BLaER1 (cell line): ENCODE results near the gene MSRB3.
"Not testable (repeated sequence)": the region's sequence is repeated elsewhere in the genome, so short reads cannot be mapped to it uniquely, and the experiment has no call there.

ENCODE experiments used
- H3K27ac ChIP-seq: shearing (Covaris generic); formaldehyde crosslinking; 2 replicates; pipeline ENCODE4 v1.8.1; 2022
- H3K27me3 ChIP-seq: shearing (Covaris generic); formaldehyde crosslinking; 2 replicates; pipeline ENCODE4 v1.8.1; 2022
- H3K36me3 ChIP-seq: shearing (Covaris generic); formaldehyde crosslinking; 2 replicates; pipeline ENCODE4 v1.8.1; 2022
- H3K4me1 ChIP-seq: shearing (Covaris generic); formaldehyde crosslinking; 2 replicates; pipeline ENCODE4 v1.8.1; 2022
- H3K4me2 ChIP-seq: shearing (Covaris generic); formaldehyde crosslinking; 2 replicates; pipeline ENCODE4 v1.8.1; 2022
- H3K4me3 ChIP-seq: shearing (Covaris generic); formaldehyde crosslinking; 2 replicates; pipeline ENCODE4 v1.8.1; 2022
- H3K9ac ChIP-seq: shearing (Covaris generic); formaldehyde crosslinking; 2 replicates; pipeline ENCODE4 v1.8.1; 2022
- H3K9me3 ChIP-seq: shearing (Covaris generic); formaldehyde crosslinking; 2 replicates; pipeline ENCODE4 v1.8.1; 2022
- H4K20me1 ChIP-seq: shearing (Covaris generic); formaldehyde crosslinking; 2 replicates; pipeline ENCODE4 v1.8.1; 2022
- Cebpa-rat ChIP-seq: shearing (Covaris generic); IDR thresholded peaks from 2 replicates; pipeline ENCODE4 v1.8.1; 2022

The MSRB3 gene

DNA sequence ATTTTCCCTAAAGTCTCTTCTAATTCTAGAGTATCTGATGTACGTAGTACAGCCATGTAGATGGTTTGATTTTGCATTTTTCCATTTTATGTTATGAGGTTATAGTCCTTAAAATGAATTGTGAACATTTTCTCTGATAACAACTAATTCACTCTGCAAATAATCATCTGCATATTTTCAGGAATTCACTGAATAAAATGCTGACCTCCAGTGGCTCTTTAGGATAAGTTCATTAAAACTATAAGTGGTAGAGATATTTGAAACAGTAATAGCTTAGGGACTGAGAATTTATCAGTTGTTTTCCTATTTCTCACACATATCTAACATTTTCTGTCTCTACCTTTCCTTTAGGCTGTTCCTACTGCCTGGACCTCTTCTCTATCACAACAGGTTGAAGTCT, 4.4 kb downstream of the MSRB3 start:
- no peak overlapping the region for H3K9ac ChIP-seq
- no peak overlapping the region for H3K4me3 ChIP-seq
- H4K20me1 ChIP-seq: peaks cover 13% of the 10 kb centered on the region; the same call in 1 of the 2 replicates
- peaks cover 15% of the 10 kb centered on the region for H3K9me3 ChIP-seq
- H3K4me1 ChIP-seq: peaks cover 8% of the 10 kb centered on the region; the same call in 1 of the 2 replicates
- peaks cover 40% of the 10 kb centered on the region for H3K27me3 ChIP-seq
- H3K36me3 ChIP-seq: no peaks in the 10 kb centered on the region
- no peak for TF ChIP-seq Cebpa-rat
- H3K4me2 ChIP-seq: no peak overlapping the region
- no peak overlapping the region for H3K27ac ChIP-seq

DNA sequence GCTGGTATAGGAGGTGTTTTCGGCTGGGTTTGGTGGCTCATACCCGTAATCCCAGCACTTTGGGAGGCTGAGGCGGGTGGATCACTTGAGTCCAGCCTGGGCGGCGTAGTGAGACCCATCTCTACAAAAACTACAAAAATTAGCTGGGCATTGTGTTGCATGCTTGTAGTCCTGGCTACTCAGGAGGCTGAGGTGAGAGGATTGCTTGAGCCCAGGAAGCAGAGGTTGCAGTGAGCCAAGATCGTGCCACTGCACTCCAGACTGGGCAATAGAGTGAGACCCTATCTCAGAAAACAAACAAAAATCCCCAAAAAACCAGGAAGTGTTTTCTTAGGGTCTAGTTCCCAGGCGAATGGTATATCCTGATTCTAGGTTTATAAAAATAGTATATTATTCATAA, 7.0 kb downstream of the MSRB3 start:
- H3K27ac ChIP-seq, H3K9me3 ChIP-seq, H3K4me3 ChIP-seq, H3K4me1 ChIP-seq, H3K9ac ChIP-seq, H3K4me2 ChIP-seq, H4K20me1 ChIP-seq, H3K36me3 ChIP-seq: not testable (repeated sequence)
- peaks cover 13% of the 10 kb centered on the region for H3K27me3 ChIP-seq

DNA sequence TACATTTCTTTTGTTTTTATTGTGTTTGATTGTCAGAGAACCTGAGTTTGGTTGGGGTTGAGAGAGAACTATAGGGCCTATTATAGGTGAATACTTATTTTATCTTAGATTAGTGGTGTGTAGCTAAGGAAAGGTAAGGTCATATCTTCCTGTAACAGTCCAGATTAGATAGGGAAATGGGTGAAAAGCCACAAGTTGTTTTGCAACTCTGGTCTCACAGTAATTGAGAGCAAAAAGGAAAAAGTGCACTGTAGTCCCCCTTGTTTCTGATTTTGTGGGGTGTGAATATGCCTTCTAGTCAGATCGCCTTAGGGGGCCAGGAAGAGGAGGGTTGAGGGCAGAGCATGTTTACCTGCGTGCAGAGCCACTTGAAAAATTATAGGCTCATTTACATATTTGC, 8.9 kb downstream of the MSRB3 start:
- Histone ChIP-seq H3K27ac (no peak overlapping the region), H4K20me1 (no peaks in the 10 kb centered on the region), H3K4me2 (no peak overlapping the region), H3K27me3 (no peaks in the 10 kb centered on the region), H3K9me3 (no peaks in the 10 kb centered on the region), H3K9ac (no peak overlapping the region), H3K4me1 (no peaks in the 10 kb centered on the region), H3K36me3 (no peaks in the 10 kb centered on the region), H3K4me3 (no peak overlapping the region)
- TF ChIP-seq Cebpa-rat: no peak

DNA sequence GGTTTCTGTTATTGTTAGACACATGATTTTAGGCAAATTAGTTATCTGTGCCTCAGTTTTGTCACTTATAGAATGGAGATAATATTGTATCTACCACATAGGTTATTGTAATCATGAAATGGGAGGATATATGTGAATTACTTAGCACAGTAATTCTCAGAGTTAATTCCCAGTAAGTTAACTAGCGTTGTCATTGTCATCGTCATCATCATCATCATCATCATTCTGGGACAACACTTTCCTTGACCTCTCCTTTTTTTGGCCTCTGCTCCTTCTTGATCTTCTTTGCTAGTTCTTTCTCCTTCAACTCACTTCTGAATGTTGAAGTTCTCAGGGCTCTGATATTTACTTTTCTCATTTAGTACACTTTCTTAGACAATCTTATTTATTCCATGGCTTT, 13.8 kb downstream of the MSRB3 start:
- H3K4me3 ChIP-seq: no peak overlapping the region
- H3K36me3 ChIP-seq: no peaks in the 10 kb centered on the region
- H4K20me1 ChIP-seq: no peaks in the 10 kb centered on the region
- H3K27me3 ChIP-seq: no peaks in the 10 kb centered on the region
- no peaks in the 10 kb centered on the region for H3K9me3 ChIP-seq
- H3K9ac ChIP-seq: no peak overlapping the region
- no peaks in the 10 kb centered on the region for H3K4me1 ChIP-seq
- TF ChIP-seq Cebpa-rat: no peak
- no peak overlapping the region for H3K4me2 ChIP-seq
- no peak overlapping the region for H3K27ac ChIP-seq

DNA sequence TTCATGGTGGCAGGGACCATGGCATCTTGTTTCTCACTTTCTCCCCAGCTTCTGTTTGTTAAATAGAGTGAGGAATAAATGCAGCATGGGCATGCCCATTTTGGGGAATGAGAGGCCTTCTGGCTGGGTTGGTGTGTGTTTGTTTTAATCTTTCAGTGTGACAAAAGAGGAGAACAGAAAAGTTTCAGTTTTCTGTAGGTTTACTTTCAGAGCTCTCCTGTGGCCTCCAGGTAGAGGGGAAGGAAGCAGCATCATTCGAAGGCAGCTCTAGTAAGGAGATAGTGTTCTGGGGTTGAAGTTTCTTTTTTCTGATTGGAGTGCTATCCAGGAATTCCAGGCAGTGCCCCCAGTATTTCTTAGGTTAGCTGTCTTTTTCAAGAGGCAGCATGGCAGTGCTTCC, 15.3 kb downstream of the MSRB3 start:
- Histone ChIP-seq H3K9ac (no peak overlapping the region), H3K27me3 (no peaks in the 10 kb centered on the region), H3K4me3 (no peak overlapping the region), H3K4me2 (no peak overlapping the region), H4K20me1 (no peaks in the 10 kb centered on the region), H3K4me1 (no peaks in the 10 kb centered on the region), H3K36me3 (no peaks in the 10 kb centered on the region), H3K9me3 (no peaks in the 10 kb centered on the region), H3K27ac (no peak overlapping the region)
- TF ChIP-seq Cebpa-rat: no peak

DNA sequence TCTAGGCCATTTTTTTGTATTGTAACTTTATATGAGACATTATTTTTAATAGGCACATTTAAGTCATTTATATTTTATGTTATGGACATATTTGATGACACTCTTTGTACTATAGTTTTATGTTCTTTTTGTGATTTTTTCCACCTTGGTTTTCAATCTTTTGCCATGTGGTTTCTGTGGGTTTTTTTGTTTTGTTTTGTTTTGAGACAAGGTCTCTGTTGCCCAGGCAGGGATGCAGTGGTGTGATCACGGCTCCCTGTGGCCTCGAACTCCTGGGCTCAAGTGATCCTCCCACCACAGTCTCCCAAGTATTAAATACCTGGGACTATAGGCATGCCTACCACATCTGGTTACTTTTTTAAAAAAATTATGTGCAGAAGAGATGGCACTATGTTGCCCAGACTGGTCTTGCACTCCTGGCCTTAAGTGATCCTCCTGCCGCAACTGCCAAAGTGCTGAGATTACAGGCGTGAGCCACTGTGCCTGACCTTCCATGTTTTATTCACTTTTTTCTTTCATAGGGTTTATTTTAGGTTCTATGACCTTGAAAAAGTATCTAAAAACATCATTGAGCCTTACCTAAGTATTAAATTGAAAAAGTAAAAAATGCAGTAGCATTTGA, 16.3 kb downstream of the MSRB3 start:
- Histone ChIP-seq H3K4me1 (no peaks in the 10 kb centered on the region), H3K27me3 (no peaks in the 10 kb centered on the region), H3K36me3 (no peaks in the 10 kb centered on the region), H4K20me1 (no peaks in the 10 kb centered on the region), H3K4me2 (no peak overlapping the region), H3K9me3 (no peaks in the 10 kb centered on the region), H3K9ac (no peak overlapping the region), H3K27ac (no peak overlapping the region), H3K4me3 (no peak overlapping the region)
- no peak for TF ChIP-seq Cebpa-rat

DNA sequence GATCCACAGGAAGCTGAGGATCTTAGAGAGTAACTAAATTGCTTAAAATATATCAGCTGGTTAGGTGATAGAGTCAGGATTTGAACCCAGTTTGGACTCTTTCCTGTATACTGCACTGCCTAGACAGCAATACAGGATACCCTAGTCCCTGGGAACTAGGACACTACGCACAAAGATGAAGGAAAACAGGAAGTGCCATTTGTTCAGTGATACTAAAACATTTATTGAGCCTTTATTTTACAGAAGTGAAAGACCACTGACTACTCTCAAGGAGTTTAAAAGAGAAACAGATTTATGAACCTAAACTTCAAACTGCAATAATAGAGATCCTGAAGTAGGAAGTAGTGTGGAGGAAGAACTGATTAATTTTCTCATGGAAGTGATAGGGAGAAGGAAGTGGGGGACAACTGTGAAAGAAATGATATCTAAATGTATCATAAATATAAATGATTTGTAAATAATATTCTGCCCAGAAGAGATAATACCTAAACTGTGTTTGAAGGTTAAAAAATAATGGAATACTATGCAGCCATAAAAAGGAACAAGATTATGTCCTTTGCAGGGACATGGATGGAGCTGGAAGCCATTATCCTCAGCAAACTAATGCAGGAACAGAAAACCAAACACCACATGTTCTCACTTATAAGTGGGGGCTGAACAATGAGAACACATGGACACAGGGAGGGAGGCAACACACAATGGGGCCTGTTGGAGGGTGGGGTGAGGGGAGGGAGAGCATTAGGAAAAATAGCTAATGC, 18.2 kb downstream of the MSRB3 start:
- no peak for TF ChIP-seq Cebpa-rat
- no peaks in the 10 kb centered on the region for H4K20me1 ChIP-seq
- no peaks in the 10 kb centered on the region for H3K27me3 ChIP-seq
- H3K36me3 ChIP-seq: no peaks in the 10 kb centered on the region
- no peaks in the 10 kb centered on the region for H3K9me3 ChIP-seq
- no peaks in the 10 kb centered on the region for H3K4me1 ChIP-seq
- no peak overlapping the region for H3K9ac ChIP-seq
- H3K27ac ChIP-seq: no peak overlapping the region
- H3K4me2 ChIP-seq: no peak overlapping the region
- no peak overlapping the region for H3K4me3 ChIP-seq

DNA sequence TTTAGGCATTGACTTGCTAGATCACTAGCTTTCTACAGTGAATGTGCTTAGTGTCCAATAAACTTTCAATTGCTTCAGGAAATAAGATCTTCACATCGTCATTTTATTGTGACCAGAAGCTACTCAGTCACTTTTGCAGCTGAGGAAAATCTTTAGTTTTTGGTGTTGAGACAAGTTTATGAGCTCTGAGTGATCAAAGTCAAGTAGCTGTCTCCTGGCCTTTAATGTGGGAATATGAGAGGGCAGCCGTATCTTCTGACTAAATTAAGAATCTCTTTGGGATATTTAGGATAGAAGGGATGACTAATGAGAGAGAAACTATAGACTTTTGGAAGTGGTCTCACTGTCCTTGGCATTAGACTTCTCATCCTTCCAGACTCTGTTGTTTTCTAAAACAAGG, 21.6 kb downstream of the MSRB3 start:
- Histone ChIP-seq H4K20me1 (no peaks in the 10 kb centered on the region), H3K27ac (no peak overlapping the region), H3K9ac (no peak overlapping the region), H3K4me3 (no peak overlapping the region), H3K27me3 (no peaks in the 10 kb centered on the region), H3K4me1 (no peaks in the 10 kb centered on the region), H3K4me2 (no peak overlapping the region), H3K36me3 (no peaks in the 10 kb centered on the region), H3K9me3 (no peaks in the 10 kb centered on the region)
- TF ChIP-seq Cebpa-rat: no peak

DNA sequence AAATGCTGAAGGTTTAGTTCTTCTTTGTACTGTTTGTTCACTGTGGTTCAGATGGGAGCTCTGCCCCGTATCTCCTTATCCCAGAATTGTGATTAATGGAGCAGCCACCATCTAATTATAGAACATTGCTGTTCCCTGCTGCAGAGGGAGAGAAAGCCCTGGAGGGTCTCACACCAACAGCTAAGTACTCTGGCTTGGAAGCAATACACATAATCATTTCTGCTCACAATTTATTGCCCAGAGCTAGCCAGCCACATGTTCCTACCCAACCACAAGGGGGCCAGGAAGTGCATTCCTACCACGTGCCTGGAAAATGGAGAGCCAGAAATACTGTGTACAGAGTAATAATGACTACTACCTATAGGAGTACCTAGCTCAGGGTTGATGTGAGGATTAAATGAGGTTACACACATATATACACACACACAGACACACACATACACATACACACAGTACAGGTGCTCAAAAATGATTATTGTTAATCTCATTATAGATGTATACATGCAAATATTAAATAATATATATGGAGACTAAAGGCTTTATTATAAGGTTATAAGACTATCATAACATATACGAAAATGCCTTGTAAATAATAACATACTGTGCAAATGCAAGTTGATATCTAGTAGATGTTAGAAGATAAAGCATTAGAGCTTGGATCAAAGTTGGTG, 22.3 kb downstream of the MSRB3 start:
- Histone ChIP-seq H3K4me2 (no peak overlapping the region), H3K27ac (no peak overlapping the region), H3K9me3 (no peaks in the 10 kb centered on the region), H3K4me1 (no peaks in the 10 kb centered on the region), H3K9ac (no peak overlapping the region), H4K20me1 (no peaks in the 10 kb centered on the region), H3K27me3 (no peaks in the 10 kb centered on the region), H3K36me3 (no peaks in the 10 kb centered on the region), H3K4me3 (no peak overlapping the region)
- no peak for TF ChIP-seq Cebpa-rat

DNA sequence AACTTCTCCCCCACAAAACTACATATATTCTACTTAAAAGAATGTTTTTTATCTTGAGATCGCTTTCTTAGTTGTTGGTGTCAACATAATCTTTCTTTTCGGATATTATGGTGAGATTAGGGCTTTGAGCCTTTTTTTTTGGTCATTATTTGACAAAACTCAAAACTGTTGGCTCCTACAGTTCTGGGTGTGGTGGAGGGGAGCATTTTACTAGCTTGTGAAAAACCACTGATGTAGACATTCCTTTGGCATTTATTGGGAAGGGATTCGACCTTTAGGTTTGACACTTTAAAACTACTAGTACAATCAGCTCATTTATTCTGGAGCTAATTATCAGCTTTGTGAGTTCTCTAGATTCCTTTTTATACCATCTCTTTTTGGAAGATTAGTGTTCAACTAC, 24.4 kb downstream of the MSRB3 start:
- Histone ChIP-seq H3K4me1 (peaks cover 13% of the 10 kb centered on the region), H3K36me3 (no peaks in the 10 kb centered on the region), H3K9ac (no peak overlapping the region), H3K27ac (no peak overlapping the region), H3K27me3 (no peaks in the 10 kb centered on the region), H3K9me3 (no peaks in the 10 kb centered on the region), H3K4me2 (no peak overlapping the region), H4K20me1 (no peaks in the 10 kb centered on the region), H3K4me3 (no peak overlapping the region)
- TF ChIP-seq Cebpa-rat: no peak
